ENCODE results near the gene SNED1.

DNA sequence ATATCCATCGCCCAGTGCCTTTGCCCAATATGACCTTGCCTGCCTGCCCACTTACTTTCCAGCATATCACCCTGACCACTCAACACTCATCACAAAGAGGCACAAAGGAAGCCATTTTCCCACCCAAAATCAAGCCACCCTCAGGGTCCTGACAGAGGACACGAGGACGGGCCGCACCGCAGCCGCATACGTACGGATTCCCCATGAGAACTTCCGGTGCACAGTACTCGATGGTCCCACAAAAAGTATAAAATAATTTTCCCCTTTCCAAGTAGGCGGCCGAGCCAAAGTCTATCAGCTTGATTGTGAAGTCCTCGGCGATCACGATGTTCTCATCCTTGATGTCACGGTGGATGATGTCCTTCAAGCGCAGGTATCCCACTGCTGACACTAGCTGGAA, 113.6 kb downstream of the SNED1 start:
- TF ChIP-seq, protein P1, sequence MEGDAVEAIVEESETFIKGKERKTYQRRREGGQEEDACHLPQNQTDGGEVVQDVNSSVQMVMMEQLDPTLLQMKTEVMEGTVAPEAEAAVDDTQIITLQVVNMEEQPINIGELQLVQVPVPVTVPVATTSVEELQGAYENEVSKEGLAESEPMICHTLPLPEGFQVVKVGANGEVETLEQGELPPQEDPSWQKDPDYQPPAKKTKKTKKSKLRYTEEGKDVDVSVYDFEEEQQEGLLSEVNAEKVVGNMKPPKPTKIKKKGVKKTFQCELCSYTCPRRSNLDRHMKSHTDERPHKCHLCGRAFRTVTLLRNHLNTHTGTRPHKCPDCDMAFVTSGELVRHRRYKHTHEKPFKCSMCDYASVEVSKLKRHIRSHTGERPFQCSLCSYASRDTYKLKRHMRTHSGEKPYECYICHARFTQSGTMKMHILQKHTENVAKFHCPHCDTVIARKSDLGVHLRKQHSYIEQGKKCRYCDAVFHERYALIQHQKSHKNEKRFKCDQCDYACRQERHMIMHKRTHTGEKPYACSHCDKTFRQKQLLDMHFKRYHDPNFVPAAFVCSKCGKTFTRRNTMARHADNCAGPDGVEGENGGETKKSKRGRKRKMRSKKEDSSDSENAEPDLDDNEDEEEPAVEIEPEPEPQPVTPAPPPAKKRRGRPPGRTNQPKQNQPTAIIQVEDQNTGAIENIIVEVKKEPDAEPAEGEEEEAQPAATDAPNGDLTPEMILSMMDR (conservative IDR thresholded peaks at IDR 0.05; ENCODE audit: low read length): no peak
- TF ChIP-seq EZH2phosphoT487 (IDR thresholded peaks at IDR 0.05; ENCODE audit: borderline replicate concordance, low read depth, low read length): no peak

All from OCI-LY7 (cell line).